DMS53 treated with DMSO at 0.1 percent for 48 hours (cell line): Measurements from ENCODE around the gene KCP.
A peak's percentile ranks its signal among the peaks of the same experiment; 100 is the strongest.

Experiments
- DNase-seq: peaks from one replicate; lab custom pipeline; 2025; ENCODE audit not compliant: unreplicated experiment; lab: John Stamatoyannopoulos, UW

Gene KCP

GRCh38 chr7:128908750-128909624 is 1.5 kb downstream of the KCP start:
- no peak for DNase-seq

- DNase-seq, result no peak
These were observed 3.5 kb downstream of the KCP start for GRCh38 chr7:128906766-128907559.

GRCh38 chr7:128906001-128906765 is 4.3 kb downstream of the KCP start:
- no peak for DNase-seq

- peak; percentile 75 for DNase-seq
These were observed 5.9 kb downstream of the KCP start for GRCh38 chr7:128904381-128905197.

- no peak for DNase-seq
These were observed 6.7 kb downstream of the KCP start for GRCh38 chr7:128903621-128904361.

- DNase-seq, result no peak
These were observed 7.5 kb downstream of the KCP start for GRCh38 chr7:128902761-128903585.

GRCh38 chr7:128900237-128900636 is 10.3 kb downstream of the KCP start:
- DNase-seq, result no peak

GRCh38 chr7:128899392-128899791 is 11.1 kb downstream of the KCP start:
- DNase-seq, result no peak

- DNase-seq, result no peak
These were observed 15.2 kb downstream of the KCP start for GRCh38 chr7:128895320-128895719.

GRCh38 chr7:128894101-128894440 is 16.4 kb downstream of the KCP start:
- DNase-seq, result no peak

GRCh38 chr7:128893251-128894100 is 17.0 kb downstream of the KCP start:
- DNase-seq, result no peak

- no peak for DNase-seq
These were observed 17.8 kb downstream of the KCP start for GRCh38 chr7:128892521-128893250.

- DNase-seq, result no peak
These were observed 18.6 kb downstream of the KCP start for GRCh38 chr7:128891942-128892269.

GRCh38 chr7:128891110-128891941 is 19.2 kb downstream of the KCP start:
- no peak for DNase-seq

GRCh38 chr7:128890306-128891109 is 20.0 kb downstream of the KCP start:
- no peak for DNase-seq

- DNase-seq, result no peak
These were observed 21.4 kb downstream of the KCP start for GRCh38 chr7:128889121-128889520.
